GM12865 (cell line): ENCODE results near the gene CUX1.

ENCODE experiments used
- DNase-seq: peaks from one replicate; pipeline ENCODE4 v3.0.0; 2010; ENCODE audit warnings: low read depth
- H3K4me3 ChIP-seq: 2 replicates; pipeline ENCODE4 v1.5.1; 2011; ENCODE audit warnings: mild to moderate bottlenecking, low read depth, low read length, control low read depth
- CTCF ChIP-seq: IDR thresholded peaks from 2 replicates; pipeline ENCODE4 v1.5.1; 2011; ENCODE audit warnings: low read length, control low read depth, low read depth, inconsistent platforms; ENCODE audit not compliant: insufficient read depth; ENCODE audit errors: missing control alignments

Gene CUX1

GRCh38 chr7:102210787-102211186, 393.4 kb downstream of the CUX1 start:
- TF ChIP-seq CTCF = no peak
- no peak for DNase-seq
- H3K4me3 ChIP-seq = no peak overlapping the region

- H3K4me3 ChIP-seq = no peak overlapping the region
- no peak for TF ChIP-seq CTCF
- peak; percentile 92 for DNase-seq
Measured at GRCh38 chr7:102211590-102212550, 394.4 kb downstream of the CUX1 start.

GRCh38 chr7:102214477-102215072, 397.1 kb downstream of the CUX1 start:
- no peak for DNase-seq
- TF ChIP-seq CTCF = no peak

GRCh38 chr7:102215256-102215655, 397.8 kb downstream of the CUX1 start:
- no peak for DNase-seq
- TF ChIP-seq CTCF = no peak
- H3K4me3 ChIP-seq = no peak overlapping the region

More at GRCh38 chr7:102214477-102215072, 397.1 kb downstream of the CUX1 start:
- no peak overlapping the region for H3K4me3 ChIP-seq

- DNase-seq = no peak
- no peak overlapping the region for H3K4me3 ChIP-seq
- no peak for TF ChIP-seq CTCF
Measured at GRCh38 chr7:102215711-102216110, 398.3 kb downstream of the CUX1 start.

GRCh38 chr7:102216573-102217314, 399.3 kb downstream of the CUX1 start:
- no peak for TF ChIP-seq CTCF

More at GRCh38 chr7:102216573-102217314, 399.3 kb downstream of the CUX1 start:
- no peak for DNase-seq
- H3K4me3 ChIP-seq = no peak overlapping the region
